Measurements from ENCODE around the gene KRTAP4-1. TPM values are rescaled to one million over a fixed set of nuclear protein-coding genes. Genes with fewer than 3 reads are reported as not detected.

The KRTAP4-1 gene
- total RNA-seq, 1 donor from 2014 or later = not detected

DNA sequence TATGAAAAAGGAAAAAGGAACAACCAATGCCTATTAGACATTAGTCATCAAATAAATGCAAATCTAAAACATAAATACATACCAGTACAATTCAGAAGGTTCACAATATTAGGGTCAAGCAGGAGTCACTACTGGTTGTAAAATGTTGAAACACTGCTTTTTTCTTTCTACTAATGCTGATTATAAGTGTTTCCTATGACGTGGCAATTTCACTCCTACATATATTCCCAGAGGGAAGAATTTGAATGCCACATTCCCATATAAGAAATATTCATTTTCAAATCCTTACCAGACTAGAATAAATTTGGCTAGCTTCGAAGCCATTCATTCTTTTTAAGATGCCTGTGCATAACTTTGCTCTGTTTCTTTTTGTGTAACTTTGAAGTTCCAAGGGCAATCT lies 39.1 kb upstream of the KRTAP4-1 start:
- Mint-ChIP-seq H3K36me3 (ENCODE audit: low read depth) (peaks cover 3% of the 10 kb centered on the region), H3K4me1 (peaks cover 4% of the 10 kb centered on the region), H3K4me3 (no peak overlapping the region), H3K27ac (ENCODE audit: unreplicated experiment) (no peak overlapping the region), H3K9me3 (peaks cover 8% of the 10 kb centered on the region), H3K27me3 (ENCODE audit: low read depth) (peaks cover 28% of the 10 kb centered on the region)
- TF ChIP-seq, protein P1, sequence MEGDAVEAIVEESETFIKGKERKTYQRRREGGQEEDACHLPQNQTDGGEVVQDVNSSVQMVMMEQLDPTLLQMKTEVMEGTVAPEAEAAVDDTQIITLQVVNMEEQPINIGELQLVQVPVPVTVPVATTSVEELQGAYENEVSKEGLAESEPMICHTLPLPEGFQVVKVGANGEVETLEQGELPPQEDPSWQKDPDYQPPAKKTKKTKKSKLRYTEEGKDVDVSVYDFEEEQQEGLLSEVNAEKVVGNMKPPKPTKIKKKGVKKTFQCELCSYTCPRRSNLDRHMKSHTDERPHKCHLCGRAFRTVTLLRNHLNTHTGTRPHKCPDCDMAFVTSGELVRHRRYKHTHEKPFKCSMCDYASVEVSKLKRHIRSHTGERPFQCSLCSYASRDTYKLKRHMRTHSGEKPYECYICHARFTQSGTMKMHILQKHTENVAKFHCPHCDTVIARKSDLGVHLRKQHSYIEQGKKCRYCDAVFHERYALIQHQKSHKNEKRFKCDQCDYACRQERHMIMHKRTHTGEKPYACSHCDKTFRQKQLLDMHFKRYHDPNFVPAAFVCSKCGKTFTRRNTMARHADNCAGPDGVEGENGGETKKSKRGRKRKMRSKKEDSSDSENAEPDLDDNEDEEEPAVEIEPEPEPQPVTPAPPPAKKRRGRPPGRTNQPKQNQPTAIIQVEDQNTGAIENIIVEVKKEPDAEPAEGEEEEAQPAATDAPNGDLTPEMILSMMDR (conservative IDR thresholded peaks at IDR 0.05) = no peak
- no peak for DNase-seq (ENCODE audit: low read depth, low spot score)

DNA sequence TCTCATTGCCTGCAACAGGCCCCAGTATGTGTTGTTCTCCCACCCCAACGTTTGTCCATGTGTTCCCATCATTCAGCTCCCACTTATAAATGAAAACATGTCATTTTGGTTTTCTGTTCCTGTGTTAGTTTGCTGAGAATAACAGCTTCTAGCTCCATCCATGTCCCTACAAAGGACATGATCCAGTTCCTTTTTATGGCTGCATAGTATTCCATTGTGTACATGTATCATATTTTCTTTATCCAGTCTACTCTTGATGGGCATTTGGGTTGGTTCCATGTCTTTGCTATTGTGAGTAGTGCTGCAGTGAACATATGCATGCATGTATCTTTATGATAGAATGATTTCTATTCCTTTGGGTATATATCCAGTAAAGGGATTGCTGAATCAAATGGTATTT lies 31.0 kb upstream of the KRTAP4-1 start:
- Mint-ChIP-seq H3K4me3 (no peak overlapping the region), H3K4me1 (no peaks in the 10 kb centered on the region), H3K36me3 (ENCODE audit: low read depth) (peaks cover 3% of the 10 kb centered on the region), H3K9me3 (peaks cover 7% of the 10 kb centered on the region), H3K27me3 (ENCODE audit: low read depth) (peaks cover 44% of the 10 kb centered on the region), H3K27ac (ENCODE audit: unreplicated experiment) (no peak overlapping the region)
- TF ChIP-seq, protein P1 (conservative IDR thresholded peaks at IDR 0.05) = no peak
- no peak for DNase-seq (ENCODE audit: low read depth, low spot score)

DNA sequence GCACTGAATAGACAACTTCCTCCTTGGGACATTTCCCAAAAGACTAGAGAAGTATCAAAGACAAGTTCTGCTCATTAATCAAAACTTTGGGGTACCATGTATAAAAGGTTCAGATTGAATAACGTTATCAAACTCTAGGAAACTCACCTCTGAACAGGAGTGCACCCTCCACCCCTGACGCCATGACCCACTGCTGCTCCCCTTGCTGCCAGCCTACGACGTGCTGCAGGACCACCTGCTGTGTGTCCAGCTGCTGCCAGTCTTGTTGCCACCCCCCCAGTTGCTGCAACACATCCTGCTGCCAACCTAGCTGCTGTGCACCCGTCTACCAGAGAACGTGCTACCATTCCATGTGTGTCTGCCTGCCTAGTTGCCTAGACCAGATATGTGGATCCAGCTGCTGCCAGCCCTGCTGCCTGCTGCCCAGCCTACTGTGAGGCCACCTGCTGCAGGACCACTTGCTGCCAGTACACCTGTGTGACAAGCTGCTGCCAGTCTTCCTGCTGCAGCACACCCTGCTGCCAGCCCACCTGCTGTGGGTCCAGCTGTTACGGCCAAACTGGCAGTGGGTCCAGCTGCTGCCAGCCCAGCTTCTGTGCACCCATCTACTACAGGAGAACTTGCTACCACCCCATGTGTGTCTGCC lies 27.9 kb upstream of the KRTAP4-1 start:
- no peak for DNase-seq (ENCODE audit: low read depth, low spot score)
- no peak overlapping the region for H3K4me3 Mint-ChIP-seq
- H3K27me3 Mint-ChIP-seq (ENCODE audit: low read depth) = peaks cover 61% of the 10 kb centered on the region
- TF ChIP-seq, protein P1 (conservative IDR thresholded peaks at IDR 0.05) = no peak
- H3K27ac Mint-ChIP-seq (ENCODE audit: unreplicated experiment) = no peak overlapping the region
- H3K4me1 Mint-ChIP-seq = no peaks in the 10 kb centered on the region
- H3K9me3 Mint-ChIP-seq = no peaks in the 10 kb centered on the region
- no peaks in the 10 kb centered on the region for H3K36me3 Mint-ChIP-seq (ENCODE audit: low read depth)

DNA sequence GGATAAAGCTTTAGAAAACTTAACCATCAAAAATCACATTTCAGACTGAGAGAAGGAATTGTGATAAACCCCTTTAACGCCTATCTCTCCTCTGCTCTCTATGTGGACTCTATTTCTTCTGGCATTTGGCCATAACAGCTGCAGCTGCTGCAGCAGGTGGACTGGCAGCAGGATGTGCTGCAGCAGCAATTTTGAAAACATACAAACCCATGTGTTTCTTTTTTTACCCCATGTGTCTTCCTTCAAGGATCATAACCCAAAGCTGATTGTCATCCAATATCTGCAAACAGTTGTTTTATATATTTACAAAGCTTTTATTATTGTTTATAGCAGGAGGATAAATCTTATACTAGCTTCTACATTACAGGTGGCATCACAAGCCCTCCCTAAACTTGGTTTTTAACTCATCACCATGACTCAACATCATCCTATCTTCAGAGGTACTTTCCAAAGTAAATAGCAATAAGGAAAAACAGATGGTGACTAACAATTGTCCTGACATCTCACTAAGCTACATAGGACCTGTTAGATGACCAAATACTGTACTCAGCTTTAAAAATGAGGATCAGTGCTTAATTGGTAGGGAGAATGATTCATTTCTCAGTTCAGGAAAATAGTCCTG lies 27.2 kb upstream of the KRTAP4-1 start:
- no peak overlapping the region for H3K27ac Mint-ChIP-seq (ENCODE audit: unreplicated experiment)
- H3K36me3 Mint-ChIP-seq (ENCODE audit: low read depth) = no peaks in the 10 kb centered on the region

DNA sequence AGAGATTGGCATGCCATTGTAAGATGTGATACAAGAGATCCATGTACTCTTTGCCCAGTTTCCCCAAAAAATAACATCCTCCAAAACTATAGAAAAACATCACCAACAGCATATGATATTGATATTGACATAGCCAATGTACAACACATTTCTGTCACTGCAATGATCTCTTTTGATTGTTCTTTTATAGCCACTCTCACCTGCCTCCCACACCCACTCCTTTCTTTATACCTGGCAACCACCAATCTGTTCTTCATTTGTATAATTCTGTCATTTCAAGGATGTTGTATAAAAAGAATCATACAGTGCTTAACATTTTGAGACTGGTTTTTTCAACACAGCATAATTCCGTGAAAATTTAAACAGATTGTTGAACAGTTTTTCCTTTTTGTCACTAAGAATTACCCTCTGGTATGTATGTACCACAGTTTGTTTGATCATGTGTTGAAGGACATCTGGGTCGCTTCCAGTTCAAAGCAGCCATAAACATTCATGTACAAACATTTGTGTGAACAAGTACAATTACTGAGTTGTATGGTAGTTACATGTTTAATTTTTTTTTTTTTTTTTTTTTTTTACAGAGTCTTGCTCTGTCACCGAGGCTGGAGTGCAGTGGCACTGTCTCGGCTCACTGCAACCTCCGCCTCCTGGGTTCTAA lies 14.8 kb upstream of the KRTAP4-1 start:
- no peaks in the 10 kb centered on the region for H3K36me3 Mint-ChIP-seq (ENCODE audit: low read depth)
- no peak overlapping the region for H3K27ac Mint-ChIP-seq (ENCODE audit: unreplicated experiment)
- peaks cover 23% of the 10 kb centered on the region for H3K27me3 Mint-ChIP-seq (ENCODE audit: low read depth)

More for the DNA sequence above, 27.2 kb upstream of the KRTAP4-1 start:
- no peak overlapping the region for H3K4me3 Mint-ChIP-seq
- H3K4me1 Mint-ChIP-seq = no peaks in the 10 kb centered on the region
- DNase-seq (ENCODE audit: low read depth, low spot score) = no peak
- peaks cover 57% of the 10 kb centered on the region for H3K27me3 Mint-ChIP-seq (ENCODE audit: low read depth)
- TF ChIP-seq, protein P1 (conservative IDR thresholded peaks at IDR 0.05) = no peak
- H3K9me3 Mint-ChIP-seq = no peaks in the 10 kb centered on the region

More for the DNA sequence above, 14.8 kb upstream of the KRTAP4-1 start:
- Mint-ChIP-seq H3K4me3 (no peak overlapping the region), H3K9me3 (peaks cover 5% of the 10 kb centered on the region), H3K4me1 (no peaks in the 10 kb centered on the region)
- TF ChIP-seq, protein P1 (conservative IDR thresholded peaks at IDR 0.05) = no peak
- DNase-seq (ENCODE audit: low read depth, low spot score) = no peak

All from neural crest cell (in vitro differentiated cells).